ENCODE measurements around the gene OPCML.

Gene OPCML

GRCh38 chr11:133224271-133224670 lies 308.0 kb downstream of the OPCML start:
- no peak for DNase-seq

GRCh38 chr11:133222425-133223330 lies 309.6 kb downstream of the OPCML start:
- no peak for DNase-seq

GRCh38 chr11:133219543-133219942 lies 312.8 kb downstream of the OPCML start:
- DNase-seq = no peak

GRCh38 chr11:133216813-133217212 lies 315.5 kb downstream of the OPCML start:
- DNase-seq = no peak

- no peak for DNase-seq
Observed at GRCh38 chr11:133215596-133216230, 316.6 kb downstream of the OPCML start.

- DNase-seq = no peak
Observed at GRCh38 chr11:133214646-133215045, 317.7 kb downstream of the OPCML start.

- no peak for DNase-seq
Observed at GRCh38 chr11:133212201-133212600, 320.1 kb downstream of the OPCML start.

- DNase-seq = no peak
Observed at GRCh38 chr11:133207995-133208394, 324.3 kb downstream of the OPCML start.

GRCh38 chr11:133206313-133207005 lies 325.8 kb downstream of the OPCML start:
- DNase-seq = no peak

- DNase-seq = no peak
Observed at GRCh38 chr11:133204158-133204557, 328.1 kb downstream of the OPCML start.

- DNase-seq = no peak
Observed at GRCh38 chr11:133202816-133203215, 329.5 kb downstream of the OPCML start.

GRCh38 chr11:133198438-133198837 lies 333.9 kb downstream of the OPCML start:
- no peak for DNase-seq

- DNase-seq = no peak
Observed at GRCh38 chr11:133197425-133197824, 334.9 kb downstream of the OPCML start.

GRCh38 chr11:133191931-133192330 lies 340.4 kb downstream of the OPCML start:
- DNase-seq = no peak

GRCh38 chr11:133181667-133182066 lies 350.6 kb downstream of the OPCML start:
- no peak for DNase-seq

- DNase-seq = no peak
Observed at GRCh38 chr11:133181066-133181465, 351.2 kb downstream of the OPCML start.

- DNase-seq = no peak
Observed at GRCh38 chr11:133180201-133180600, 352.1 kb downstream of the OPCML start.

- DNase-seq = no peak
Observed at GRCh38 chr11:133176748-133177147, 355.6 kb downstream of the OPCML start.

- DNase-seq = no peak
Observed at GRCh38 chr11:133175103-133175502, 357.2 kb downstream of the OPCML start.

- DNase-seq = no peak
Observed at GRCh38 chr11:133173810-133174412, 358.4 kb downstream of the OPCML start.

GRCh38 chr11:133172349-133172748 lies 360.0 kb downstream of the OPCML start:
- no peak for DNase-seq

- no peak for DNase-seq
Observed at GRCh38 chr11:133171374-133171773, 360.9 kb downstream of the OPCML start.

GRCh38 chr11:133168016-133168415 lies 364.3 kb downstream of the OPCML start:
- DNase-seq = no peak
